HUES64 (cell line): Measurements from ENCODE around the gene DENND11.

Source experiments
- H3K27ac ChIP-seq: 2 replicates; pipeline ENCODE4 v1.7.0; 2013; ENCODE audit warnings: low read depth, low read length, inconsistent platforms
- H3K27me3 ChIP-seq: 2 replicates; pipeline ENCODE4 v1.6.1; 2013; ENCODE audit warnings: mild to moderate bottlenecking, low read length; ENCODE audit not compliant: insufficient read depth
- H3K36me3 ChIP-seq: 2 replicates; pipeline ENCODE4 v1.6.1; 2013; ENCODE audit warnings: mild to moderate bottlenecking, low read length; ENCODE audit not compliant: insufficient read depth
- H3K4me1 ChIP-seq: 2 replicates; pipeline ENCODE4 v1.6.1; 2013; ENCODE audit warnings: mild to moderate bottlenecking, low read length, moderate library complexity; ENCODE audit not compliant: insufficient read depth
- H3K4me3 ChIP-seq: 2 replicates; pipeline ENCODE4 v1.5.1; 2013; ENCODE audit warnings: mild to moderate bottlenecking, low read length, moderate library complexity
- H3K9ac ChIP-seq: 2 replicates; pipeline ENCODE4 v1.6.1; 2013; ENCODE audit warnings: mild to moderate bottlenecking, low read depth, low read length
- H3K9me3 ChIP-seq: 2 replicates; pipeline ENCODE4 v1.6.1; 2013; ENCODE audit warnings: low read depth, low read length; ENCODE audit not compliant: insufficient read depth
- WGBS: fragments of 150-250, 120-280 bp; methylation state at CpG from one replicate; pipeline ENCODE4 v1.1.7; 2013; ENCODE audit warnings: missing lambda C conversion rate; 5-methylcytosine and 5-hydroxymethylcytosine counted together

Gene DENND11

DNA sequence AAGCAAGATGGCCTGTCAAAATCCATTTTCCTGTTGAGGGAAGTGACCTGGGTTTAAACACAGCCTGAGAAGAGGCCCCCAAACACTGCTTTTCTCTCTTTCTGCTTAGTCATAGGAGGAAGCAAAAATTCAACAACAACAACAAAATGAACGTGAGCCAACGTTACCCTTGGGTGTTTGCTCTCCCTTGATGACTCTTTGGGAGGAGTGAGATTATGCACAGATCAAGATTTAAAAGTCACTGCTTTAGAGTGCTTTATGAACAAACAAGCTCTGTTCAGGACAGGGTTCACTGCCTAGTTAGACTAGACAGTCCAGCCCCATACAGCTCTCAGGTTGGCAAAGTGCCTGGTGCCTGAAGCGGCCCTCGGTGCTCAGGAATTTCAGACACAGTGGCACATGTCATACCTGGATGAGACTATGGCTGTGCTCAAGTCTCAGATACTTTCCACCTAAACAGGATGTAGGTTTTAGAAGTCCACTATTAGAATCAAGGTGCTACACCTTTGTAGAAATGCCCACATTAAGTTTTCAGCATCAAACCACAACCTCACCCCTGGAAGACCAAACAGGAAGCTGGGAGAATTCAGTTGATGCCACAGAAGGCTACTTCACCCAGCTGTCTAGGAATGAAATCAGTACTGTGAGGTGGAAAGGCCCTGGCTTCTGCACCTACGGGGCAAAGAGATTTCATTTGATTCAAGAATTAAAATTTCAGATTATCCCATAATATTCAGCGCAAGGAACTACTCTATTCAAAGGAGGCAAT is 38.7 kb downstream of the DENND11 start:
- Histone ChIP-seq H3K4me3 (no peak overlapping the region), H3K27me3 (no peaks in the 10 kb centered on the region), H3K4me1 (no peaks in the 10 kb centered on the region), H3K9ac (no peak overlapping the region), H3K27ac (no peak overlapping the region), H3K36me3 (peaks cover 72% of the 10 kb centered on the region), H3K9me3 (no peaks in the 10 kb centered on the region)
- WGBS = 86% methylated on average over 6 of the region's 6 CpGs

- WGBS = 94% methylated on average over 4 of the region's 4 CpGs
- no peaks in the 10 kb centered on the region for H3K27me3 ChIP-seq
- no peaks in the 10 kb centered on the region for H3K4me1 ChIP-seq
- H3K9ac ChIP-seq = no peak overlapping the region
- no peak overlapping the region for H3K27ac ChIP-seq
- H3K4me3 ChIP-seq = no peak overlapping the region
- peaks cover 72% of the 10 kb centered on the region for H3K36me3 ChIP-seq
- H3K9me3 ChIP-seq = no peaks in the 10 kb centered on the region
These were observed 41.7 kb downstream of the DENND11 start for GRCh38 chr7:141660259-141660658.

DNA sequence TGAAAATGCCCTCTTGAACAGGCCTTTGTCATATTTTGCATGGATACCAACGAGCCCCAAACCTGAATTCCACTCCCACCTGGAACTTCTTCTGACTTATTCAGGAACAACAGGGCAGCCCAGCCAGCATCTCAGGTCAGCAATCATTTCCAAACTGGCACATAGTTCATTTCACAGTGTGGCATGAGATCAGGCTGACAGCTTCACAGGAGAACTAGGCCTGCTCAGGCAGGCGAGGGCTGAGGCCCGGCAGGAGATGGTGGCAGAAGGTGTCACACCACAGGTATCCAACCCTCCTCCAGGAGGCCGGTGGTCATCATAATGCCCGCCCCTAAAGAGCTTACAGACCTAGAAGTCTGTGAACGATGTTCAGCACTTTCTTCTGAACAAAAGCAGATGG is 42.5 kb downstream of the DENND11 start:
- Histone ChIP-seq H3K9ac (no peak overlapping the region), H3K4me3 (no peak overlapping the region), H3K9me3 (no peaks in the 10 kb centered on the region), H3K27ac (no peak overlapping the region), H3K36me3 (peaks cover 67% of the 10 kb centered on the region), H3K27me3 (no peaks in the 10 kb centered on the region), H3K4me1 (peaks cover 5% of the 10 kb centered on the region)
- 95% methylated on average over 6 of the region's 6 CpGs for WGBS

DNA sequence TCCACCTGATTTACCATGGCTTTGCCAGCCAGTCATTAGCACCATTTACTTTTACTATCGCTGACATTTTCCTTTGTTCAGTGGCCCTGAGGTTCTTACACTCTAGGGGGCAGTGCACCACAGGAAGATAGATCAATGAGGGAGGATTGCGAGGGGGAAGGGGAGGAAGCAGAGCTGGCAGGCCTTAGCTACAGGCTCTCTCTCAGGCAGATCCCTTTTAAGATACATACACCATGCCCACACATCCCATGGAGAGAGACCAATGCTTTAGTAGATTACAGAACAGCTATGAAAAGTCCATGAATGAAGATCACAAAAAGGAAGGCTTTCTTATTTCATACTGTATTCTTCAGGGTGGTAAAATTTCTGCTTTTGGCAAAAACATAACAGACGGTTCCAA is 47.4 kb downstream of the DENND11 start:
- Histone ChIP-seq H3K27me3 (no peaks in the 10 kb centered on the region), H3K9ac (no peak overlapping the region), H3K36me3 (peaks cover 60% of the 10 kb centered on the region), H3K27ac (no peak overlapping the region), H3K4me1 (peaks cover 15% of the 10 kb centered on the region), H3K4me3 (no peak overlapping the region), H3K9me3 (no peaks in the 10 kb centered on the region)
- 0% methylated on average over 1 of the region's 3 CpGs for WGBS

DNA sequence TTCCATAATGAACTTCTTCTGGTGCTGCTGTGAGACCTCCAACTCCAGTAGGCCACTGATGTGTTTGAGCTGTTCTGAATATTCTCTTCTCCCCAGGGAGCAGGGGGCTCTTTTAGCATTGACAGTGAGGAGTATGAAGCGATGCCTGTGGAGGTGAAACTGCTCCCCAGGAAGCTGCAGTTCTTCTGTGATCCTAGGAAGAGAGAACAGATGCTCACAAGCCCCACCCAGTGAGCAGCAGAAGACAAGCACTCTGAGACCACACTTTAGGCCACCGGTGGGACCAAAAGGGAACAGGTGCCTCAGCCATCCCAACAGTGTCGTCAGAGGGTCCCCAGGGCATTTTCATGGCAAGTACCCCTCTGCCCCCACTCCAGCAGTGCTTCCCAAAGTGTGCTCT is 49.3 kb downstream of the DENND11 start:
- no peak overlapping the region for H3K9ac ChIP-seq
- H3K27me3 ChIP-seq = no peaks in the 10 kb centered on the region
- WGBS = 53% methylated on average over 3 of the region's 3 CpGs
- H3K4me1 ChIP-seq = peaks cover 15% of the 10 kb centered on the region
- peaks cover 60% of the 10 kb centered on the region for H3K36me3 ChIP-seq
- H3K9me3 ChIP-seq = no peaks in the 10 kb centered on the region
- peak overlapping the region; percentile 34; the same call in 1 of the 2 replicates for H3K27ac ChIP-seq
- no peak overlapping the region for H3K4me3 ChIP-seq
